ENCODE data around the gene MEIS2. TPM values are rescaled to one million over a fixed set of nuclear protein-coding genes. Genes with fewer than 3 reads are reported as not detected.
A peak's percentile ranks its signal among the peaks of the same experiment; 100 is the strongest.

MEIS2 gene
- total RNA-seq, 1 experiment from 2014 or later, result 29.4 TPM

GRCh38 chr15:36888011-36888992 lies 212.0 kb downstream of the MEIS2 start:
- DNase-seq (ENCODE audit: low read depth, low spot score), result no peak
- in situ Hi-C loops (cut with HindIII; ENCODE audit: low pct_unique_long_range_greater_than_20kb, low sequenced_read_pairs), result no loop called here

GRCh38 chr15:36887214-36887961 lies 213.0 kb downstream of the MEIS2 start:
- in situ Hi-C loops (cut with HindIII; ENCODE audit: low pct_unique_long_range_greater_than_20kb, low sequenced_read_pairs), result no loop called here
- no peak for DNase-seq (ENCODE audit: low read depth, low spot score)

GRCh38 chr15:36886701-36887100 lies 213.6 kb downstream of the MEIS2 start:
- in situ Hi-C loops (cut with HindIII; ENCODE audit: low pct_unique_long_range_greater_than_20kb, low sequenced_read_pairs), result no loop called here
- no peak for DNase-seq (ENCODE audit: low read depth, low spot score)

GRCh38 chr15:36886191-36886590 lies 214.2 kb downstream of the MEIS2 start:
- in situ Hi-C loops (cut with HindIII; ENCODE audit: low pct_unique_long_range_greater_than_20kb, low sequenced_read_pairs), result no loop called here
- DNase-seq (ENCODE audit: low read depth, low spot score), result no peak

- DNase-seq (ENCODE audit: low read depth, low spot score), result no peak
- in situ Hi-C loops (cut with HindIII; ENCODE audit: low pct_unique_long_range_greater_than_20kb, low sequenced_read_pairs), result no loop called here
Measured at GRCh38 chr15:36885771-36886170, 214.6 kb downstream of the MEIS2 start.

- in situ Hi-C loops (cut with HindIII; ENCODE audit: low pct_unique_long_range_greater_than_20kb, low sequenced_read_pairs), result no loop called here
Measured at GRCh38 chr15:36884936-36885635, 215.3 kb downstream of the MEIS2 start.

GRCh38 chr15:36884518-36884875 lies 215.9 kb downstream of the MEIS2 start:
- no peak for DNase-seq (ENCODE audit: low read depth, low spot score)
- in situ Hi-C loops (cut with HindIII; ENCODE audit: low pct_unique_long_range_greater_than_20kb, low sequenced_read_pairs), result no loop called here

More at GRCh38 chr15:36884936-36885635, 215.3 kb downstream of the MEIS2 start:
- no peak for DNase-seq (ENCODE audit: low read depth, low spot score)

GRCh38 chr15:36883713-36884517 lies 216.4 kb downstream of the MEIS2 start:
- in situ Hi-C loops (cut with HindIII; ENCODE audit: low pct_unique_long_range_greater_than_20kb, low sequenced_read_pairs), result no loop called here
- DNase-seq (ENCODE audit: low read depth, low spot score), result peak; percentile 86

GRCh38 chr15:36882487-36883131 lies 217.7 kb downstream of the MEIS2 start:
- in situ Hi-C loops (cut with HindIII; ENCODE audit: low pct_unique_long_range_greater_than_20kb, low sequenced_read_pairs), result no loop called here

GRCh38 chr15:36882056-36882455 lies 218.3 kb downstream of the MEIS2 start:
- DNase-seq (ENCODE audit: low read depth, low spot score), result no peak
- in situ Hi-C loops (cut with HindIII; ENCODE audit: low pct_unique_long_range_greater_than_20kb, low sequenced_read_pairs), result no loop called here

More at GRCh38 chr15:36882487-36883131, 217.7 kb downstream of the MEIS2 start:
- DNase-seq (ENCODE audit: low read depth, low spot score), result no peak

- in situ Hi-C loops (cut with HindIII; ENCODE audit: low pct_unique_long_range_greater_than_20kb, low sequenced_read_pairs), result no loop called here
- DNase-seq (ENCODE audit: low read depth, low spot score), result no peak
Measured at GRCh38 chr15:36881516-36881915, 218.8 kb downstream of the MEIS2 start.

- in situ Hi-C loops (cut with HindIII; ENCODE audit: low pct_unique_long_range_greater_than_20kb, low sequenced_read_pairs), result no loop called here
Measured at GRCh38 chr15:36880913-36881460, 219.4 kb downstream of the MEIS2 start.

GRCh38 chr15:36880224-36880912 lies 220.0 kb downstream of the MEIS2 start:
- in situ Hi-C loops (cut with HindIII; ENCODE audit: low pct_unique_long_range_greater_than_20kb, low sequenced_read_pairs), result no loop called here
- DNase-seq (ENCODE audit: low read depth, low spot score), result no peak

More at GRCh38 chr15:36880913-36881460, 219.4 kb downstream of the MEIS2 start:
- DNase-seq (ENCODE audit: low read depth, low spot score), result no peak

- no peak for DNase-seq (ENCODE audit: low read depth, low spot score)
- in situ Hi-C loops (cut with HindIII; ENCODE audit: low pct_unique_long_range_greater_than_20kb, low sequenced_read_pairs), result no loop called here
Measured at GRCh38 chr15:36879568-36880222, 220.7 kb downstream of the MEIS2 start.

- DNase-seq (ENCODE audit: low read depth, low spot score), result no peak
- in situ Hi-C loops (cut with HindIII; ENCODE audit: low pct_unique_long_range_greater_than_20kb, low sequenced_read_pairs), result no loop called here
Measured at GRCh38 chr15:36878684-36879262, 221.6 kb downstream of the MEIS2 start.

Data from SK-MEL-5 (cell line).